B cell (primary cell): ENCODE measurements around the gene NCOA7. TPM values are rescaled to one million over a fixed set of nuclear protein-coding genes. Genes with fewer than 3 reads are reported as not detected.

Experiments used
- ATAC-seq: fragments of 200-7000 bp; cut with Tn5 transposase; one replicate; pipeline ENCODE4 v1.10.0; 2021; ENCODE audit warnings: low read depth, mild to moderate bottlenecking, moderate number of reproducible peaks, moderate library complexity
- CTCF ChIA-PET: fragments of 350-600 bp; sonication (Branson Sonifier 250); formaldehyde crosslinking; loops from one replicate; lab custom pipeline; 2021; ENCODE audit warnings: antibody characterized with exemption, inconsistent platforms; lab: Charles Lee
- POLR2A ChIA-PET: fragments of 350-600 bp; sonication (Branson Sonifier 250); formaldehyde crosslinking; loops from one replicate; lab custom pipeline; 2021; ENCODE audit warnings: antibody characterized with exemption; lab: Charles Lee
- DNase-seq: peaks from one replicate; pipeline ENCODE4 v3.0.0; 2013
- H2AFZ ChIP-seq: 2 replicates; pipeline ENCODE4 v1.6.1; 2012; ENCODE audit warnings: mild to moderate bottlenecking, low read depth, low read length; ENCODE audit not compliant: insufficient read depth, poor library complexity, severe bottlenecking
- H3K27ac ChIP-seq, 2 donors: 1 replicate in 1 of 2; 2 replicates in 1 of 2; pipeline ENCODE4 v1.5.1; 2012 to 2013; ENCODE audit warnings: low read length in 2 of 2, mild to moderate bottlenecking in 2 of 2, moderate library complexity in 1 of 2
- H3K27me3 ChIP-seq, 4 experiments: fragments of 200-600 bp in 1 of 4; sonication (generic) in 1 of 4; replicated peaks in 1 of 4; 1 replicate in 2 of 4; 2 replicates in 2 of 4; pipeline versions ENCODE4 v1.6.1 to v1.7.0; 2013 to 2016; ENCODE audit warnings: low read length in 3 of 4, mild to moderate bottlenecking in 2 of 4, mixed read lengths in 1 of 4, moderate library complexity in 1 of 4; ENCODE audit not compliant: insufficient read depth in 4 of 4, control insufficient read depth in 3 of 4; ENCODE audit errors: control extremely low read depth in 1 of 4
- H3K36me3 ChIP-seq, 2 experiments: replicated peaks in 1 of 2; 1 replicate in 1 of 2; 2 replicates in 1 of 2; pipeline versions ENCODE4 v1.6.1 to v1.7.1; 2013; ENCODE audit warnings: low read length in 1 of 2; ENCODE audit not compliant: insufficient read depth in 2 of 2, control insufficient read depth in 1 of 2; ENCODE audit errors: control extremely low read depth in 1 of 2, extremely low read depth in 1 of 2
- H3K4me1 ChIP-seq, 2 donors: fragments of 200-600 bp in 1 of 2; sonication (generic) in 1 of 2; 1 replicate in 1 of 2; 2 replicates in 1 of 2; pipeline versions ENCODE4 v1.5.1 to v1.6.1; 2013 to 2017; ENCODE audit warnings: low read length in 2 of 2; ENCODE audit not compliant: control insufficient read depth in 2 of 2, insufficient read depth in 2 of 2
- H3K4me2 ChIP-seq: replicated peaks from 2 replicates; pipeline ENCODE3; 2012; ENCODE audit warnings: mild to moderate bottlenecking, low read depth, low read length; ENCODE audit not compliant: poor library complexity, severe bottlenecking
- H3K4me3 ChIP-seq, 5 experiments: fragments of 200-600 bp in 1 of 5; sonication (generic) in 1 of 5; 1 replicate in 3 of 5; 2 replicates in 2 of 5; pipeline versions ENCODE4 v1.5.1 to v1.7.0; 2011 to 2016; ENCODE audit warnings: low read length in 4 of 5, mild to moderate bottlenecking in 4 of 5, low read depth in 2 of 5, control low read depth in 1 of 5, moderate library complexity in 1 of 5; ENCODE audit not compliant: insufficient read depth in 1 of 5; ENCODE audit errors: control extremely low read depth in 1 of 5, extremely low read depth in 1 of 5
- H3K79me2 ChIP-seq: fragments of 200-600 bp; sonication (generic); one replicate; pipeline ENCODE4 v1.6.0; 2016; ENCODE audit warnings: low read length; ENCODE audit not compliant: control insufficient read depth, insufficient read depth
- H3K9ac ChIP-seq: fragments of 200-600 bp; sonication (generic); 2 replicates; pipeline ENCODE4 v1.6.1; 2017; ENCODE audit warnings: mild to moderate bottlenecking, low read length, moderate library complexity
- H3K9me3 ChIP-seq, 3 donors: one replicate each; pipeline versions ENCODE4 v1.6.1 to v1.7.1; 2013; ENCODE audit warnings: low read length in 2 of 3; ENCODE audit not compliant: control insufficient read depth in 2 of 3, insufficient read depth in 1 of 3; ENCODE audit errors: control extremely low read depth in 1 of 3
- H4K20me1 ChIP-seq: 2 replicates; pipeline ENCODE4 v1.6.0; 2012; ENCODE audit warnings: mild to moderate bottlenecking, low read length; ENCODE audit not compliant: insufficient read depth, control insufficient read depth, poor library complexity, severe bottlenecking
- H3K27ac Mint-ChIP-seq: one replicate; pipeline ENCODE4 v1.8.0; 2021; ENCODE audit warnings: mixed read lengths
- H3K27me3 Mint-ChIP-seq: one replicate; pipeline ENCODE4 v1.8.0; 2021; ENCODE audit warnings: mixed read lengths
- H3K4me1 Mint-ChIP-seq: one replicate; pipeline ENCODE4 v1.8.0; 2021; ENCODE audit warnings: mixed read lengths
- H3K4me3 Mint-ChIP-seq: one replicate; pipeline ENCODE4 v1.8.0; 2021; ENCODE audit warnings: mixed read lengths
- H3K9me3 Mint-ChIP-seq: one replicate; pipeline ENCODE4 v1.8.0; 2022; ENCODE audit warnings: mixed read lengths; ENCODE audit not compliant: insufficient read depth
- CTCF ChIP-seq: fragments of 200-600 bp; IDR thresholded peaks from one replicate; pipeline ENCODE4 v1.8.0; 2022; ENCODE audit warnings: antibody characterized with exemption, mild to moderate bottlenecking
- EZH2 ChIP-seq: IDR thresholded peaks from 2 replicates; pipeline ENCODE4 v1.6.1; 2012; ENCODE audit warnings: borderline replicate concordance, low read depth, mild to moderate bottlenecking, moderate library complexity, low read length; ENCODE audit not compliant: insufficient read depth, poor library complexity, severe bottlenecking
- WGBS: methylation state at CpG from one replicate; pipeline ENCODE4 v1.1.5; 2013; ENCODE audit warnings: missing lambda C conversion rate; ENCODE audit not compliant: insufficient coverage; 5-methylcytosine and 5-hydroxymethylcytosine counted together
- intact Hi-C: fragments of 100-400 bp; cut with micrococcal nuclease; formaldehyde crosslinking; loops from one replicate; pipeline ENCODE4 v1.10.0; 2022
- polyA plus RNA-seq: library from polyadenylated mRNA; depleted of rRNA; stranded (reverse); fragments of >200 nt; gene quantifications from 2 replicates; pipeline ENCODE4 v1.2.3, GENCODE V29; 2012
- total RNA-seq, 2 donors: library from RNA; stranded (reverse); fragments of 120-200 nt in 1 of 2; gene quantifications; 1 replicate in 1 of 2; 2 replicates in 1 of 2; pipeline versions ENCODE4 v1.2.3 to v1.2.4, GENCODE V29; 2013 to 2022

Gene NCOA7
- total and polyA plus RNA-seq, 2 donors (not counting 1 experiment from before 2014, with no cell fraction given): 10.9 to 27.4 TPM

DNA sequence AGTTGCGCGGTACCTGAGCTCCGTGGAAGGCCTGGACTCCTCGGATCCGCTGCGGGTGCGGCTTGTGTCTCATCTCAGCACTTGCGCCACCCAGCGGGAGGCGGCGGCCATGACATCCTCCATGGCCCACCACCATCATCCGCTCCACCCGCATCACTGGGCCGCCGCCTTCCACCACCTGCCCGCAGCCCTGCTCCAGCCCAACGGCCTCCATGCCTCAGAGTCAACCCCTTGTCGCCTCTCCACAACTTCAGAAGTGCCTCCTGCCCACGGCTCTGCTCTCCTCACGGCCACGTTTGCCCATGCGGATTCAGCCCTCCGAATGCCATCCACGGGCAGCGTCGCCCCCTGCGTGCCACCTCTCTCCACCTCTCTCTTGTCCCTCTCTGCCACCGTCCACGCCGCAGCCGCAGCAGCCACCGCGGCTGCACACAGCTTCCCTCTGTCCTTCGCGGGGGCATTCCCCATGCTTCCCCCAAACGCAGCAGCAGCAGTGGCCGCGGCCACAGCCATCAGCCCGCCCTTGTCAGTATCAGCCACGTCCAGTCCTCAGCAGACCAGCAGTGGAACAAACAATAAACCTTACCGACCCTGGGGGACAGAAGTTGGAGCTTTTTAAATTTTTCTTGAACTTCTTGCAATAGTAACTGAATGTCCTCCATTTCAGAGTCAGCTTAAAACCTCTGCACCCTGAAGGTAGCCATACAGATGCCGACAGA is 31.4 kb upstream of the NCOA7 start:
- Histone ChIP-seq H2AFZ (no peak overlapping the region), H3K4me2 (no peak overlapping the region), H4K20me1 (no peaks in the 10 kb centered on the region), H3K4me1 (no peaks in the 10 kb centered on the region), H3K27ac (no peak overlapping the region), H3K79me2 (no peaks in the 10 kb centered on the region), H3K9ac (no peak overlapping the region), H3K9me3 (peaks cover 0 to 4% (median 0%) of the 10 kb centered on the region in 3 donors), H3K36me3 (no peaks in the 10 kb centered on the region), H3K4me3 (no peak overlapping the region), H3K27me3 (peaks cover 0 to 19% (median 8%) of the 10 kb centered on the region in 4 experiments)
- H3K27me3 Mint-ChIP-seq: peaks cover 48% of the 10 kb centered on the region
- peaks cover 1% of the 10 kb centered on the region for H3K4me1 Mint-ChIP-seq
- no peak for ATAC-seq
- H3K9me3 Mint-ChIP-seq: no peaks in the 10 kb centered on the region
- POLR2A ChIA-PET: no interaction called here
- TF ChIP-seq EZH2: no peak
- TF ChIP-seq CTCF: peak; percentile 13
- intact Hi-C loops: no loop called here
- 87% methylated on average over 42 of the region's 42 CpGs for WGBS
- DNase-seq: no peak
- H3K4me3 Mint-ChIP-seq: no peak overlapping the region
- CTCF ChIA-PET: interaction anchor here (0.7 to 14.0 kb wide), 4 partner anchors 19 to 449 kb away, joined by 3 to 375 read pairs (median 4); no protein-coding TSS in a partner anchor
- H3K27ac Mint-ChIP-seq: no peak overlapping the region

DNA sequence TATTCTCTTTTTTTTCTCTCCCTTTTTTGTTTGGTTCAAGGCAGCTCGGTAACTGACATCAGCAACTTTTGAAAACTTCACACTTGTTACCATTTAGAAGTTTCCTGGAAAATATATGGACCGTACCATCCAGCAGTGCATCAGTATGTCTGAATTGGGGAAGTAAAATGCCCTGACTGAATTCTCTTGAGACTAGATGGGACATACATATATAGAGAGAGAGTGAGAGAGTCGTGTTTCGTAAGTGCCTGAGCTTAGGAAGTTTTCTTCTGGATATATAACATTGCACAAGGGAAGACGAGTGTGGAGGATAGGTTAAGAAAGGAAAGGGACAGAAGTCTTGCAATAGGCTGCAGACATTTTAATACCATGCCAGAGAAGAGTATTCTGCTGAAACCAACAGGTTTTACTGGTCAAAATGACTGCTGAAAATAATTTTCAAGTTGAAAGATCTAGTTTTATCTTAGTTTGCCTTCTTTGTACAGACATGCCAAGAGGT is 30.8 kb upstream of the NCOA7 start:
- Histone ChIP-seq H3K27ac (no peak overlapping the region), H4K20me1 (no peaks in the 10 kb centered on the region), H3K4me3 (no peak overlapping the region), H3K4me2 (no peak overlapping the region), H2AFZ (no peak overlapping the region), H3K27me3 (peaks cover 0 to 14% (median 7%) of the 10 kb centered on the region in 4 experiments), H3K4me1 (no peaks in the 10 kb centered on the region), H3K79me2 (no peaks in the 10 kb centered on the region), H3K9ac (no peak overlapping the region), H3K9me3 (peaks cover 0 to 4% (median 0%) of the 10 kb centered on the region in 3 donors), H3K36me3 (no peaks in the 10 kb centered on the region)
- Mint-ChIP-seq H3K4me1 (peaks cover 1% of the 10 kb centered on the region), H3K4me3 (no peak overlapping the region), H3K9me3 (no peaks in the 10 kb centered on the region), H3K27ac (no peak overlapping the region), H3K27me3 (peaks cover 46% of the 10 kb centered on the region)
- intact Hi-C loops: no loop called here
- 83% methylated on average over 1 of the region's 5 CpGs for WGBS
- ATAC-seq: no peak
- no peak for DNase-seq
- CTCF ChIA-PET: interaction anchor here (0.8 to 14.0 kb wide), 3 partner anchors 19 to 450 kb away, joined by 3 to 375 read pairs (median 4); no protein-coding TSS in a partner anchor
- TF ChIP-seq EZH2 (no peak), CTCF (no peak)
- POLR2A ChIA-PET: no interaction called here
